Measurements from ENCODE around the gene INMT. TPM values are rescaled to one million over a fixed set of nuclear protein-coding genes. Genes with fewer than 3 reads are reported as not detected.
"Not testable (repeated sequence)": the region's sequence is repeated elsewhere in the genome, so short reads cannot be mapped to it uniquely, and the experiment has no call there.

INMT gene
- total and polyA plus RNA-seq, 2 donors (not counting 1 experiment from before 2014, with no cell fraction given), result 0.15 TPM; not detected in 1

- Histone ChIP-seq H3K9me3 (ENCODE audit: control extremely low read depth in 1 of 3, control insufficient read depth in 2 of 3, insufficient read depth in 1 of 3, low read length in 2 of 3) (peaks cover 0 to 24% (median 7%) of the 10 kb centered on the region in 3 donors), H3K4me1 (ENCODE audit: control insufficient read depth in 2 of 2, insufficient read depth in 2 of 2, low read length in 2 of 2) (no peaks in the 10 kb centered on the region), H3K36me3 (replicated peaks in 1 of 2; ENCODE audit: control extremely low read depth in 1 of 2, control insufficient read depth in 1 of 2, extremely low read depth in 1 of 2, insufficient read depth in 2 of 2, low read length in 1 of 2) (no peaks in the 10 kb centered on the region), H3K27me3 (replicated peaks in 1 of 4; ENCODE audit: control extremely low read depth in 1 of 4, control insufficient read depth in 3 of 4, insufficient read depth in 4 of 4, low read length in 3 of 4) (peaks cover 0 to 4% (median 0%) of the 10 kb centered on the region in 4 experiments), H3K4me2 (replicated peaks; ENCODE audit: low read depth, low read length, poor library complexity, severe bottlenecking) (no peak overlapping the region), H3K27ac (ENCODE audit: low read length in 2 of 2) (no peak overlapping the region), H2AFZ (ENCODE audit: insufficient read depth, low read depth, low read length, poor library complexity, severe bottlenecking) (no peak overlapping the region), H3K79me2 (ENCODE audit: control insufficient read depth, insufficient read depth, low read length) (no peaks in the 10 kb centered on the region), H3K9ac (ENCODE audit: low read length) (no peak overlapping the region), H4K20me1 (ENCODE audit: control insufficient read depth, insufficient read depth, low read length, poor library complexity, severe bottlenecking) (no peaks in the 10 kb centered on the region), H3K4me3 (ENCODE audit: control extremely low read depth in 1 of 5, extremely low read depth in 1 of 5, insufficient read depth in 1 of 5, low read depth in 2 of 5, low read length in 4 of 5) (no peak overlapping the region)
- Mint-ChIP-seq H3K9me3 (ENCODE audit: insufficient read depth) (peaks cover 18% of the 10 kb centered on the region), H3K4me3 (no peak overlapping the region), H3K27me3 (peaks cover 4% of the 10 kb centered on the region), H3K4me1 (no peaks in the 10 kb centered on the region), H3K27ac (no peak overlapping the region)
- TF ChIP-seq EZH2 (IDR thresholded peaks at IDR 0.05; ENCODE audit: borderline replicate concordance, insufficient read depth, low read depth, low read length, poor library complexity, severe bottlenecking) (no peak), CTCF (IDR thresholded peaks at IDR 0.05) (no peak)
- ATAC-seq (ENCODE audit: low read depth) (no peak), DNase-seq (no peak)
- intact Hi-C loops (cut with micrococcal nuclease), result no loop called here
- 94% methylated on average over 2 of the region's 2 CpGs for WGBS (ENCODE audit: insufficient coverage)
- ChIA-PET CTCF (no interaction called here), POLR2A (no interaction called here)
Measured at GRCh38 chr7:30717181-30717580, 34.8 kb upstream of the INMT start.

GRCh38 chr7:30719434-30719833 lies 32.5 kb upstream of the INMT start:
- H3K36me3 ChIP-seq (replicated peaks in 1 of 2; ENCODE audit: control extremely low read depth in 1 of 2, control insufficient read depth in 1 of 2, extremely low read depth in 1 of 2, insufficient read depth in 2 of 2, low read length in 1 of 2); H3K4me2 ChIP-seq (replicated peaks; ENCODE audit: low read depth, low read length, poor library complexity, severe bottlenecking); H4K20me1 ChIP-seq (ENCODE audit: control insufficient read depth, insufficient read depth, low read length, poor library complexity, severe bottlenecking); H3K4me1 Mint-ChIP-seq; H3K4me3 ChIP-seq (ENCODE audit: control extremely low read depth in 1 of 5, extremely low read depth in 1 of 5, insufficient read depth in 1 of 5, low read depth in 2 of 5, low read length in 4 of 5); CTCF ChIA-PET; H3K9ac ChIP-seq (ENCODE audit: low read length); H3K27ac ChIP-seq (ENCODE audit: low read length in 2 of 2); POLR2A ChIA-PET; H3K4me3 Mint-ChIP-seq; H3K4me1 ChIP-seq (ENCODE audit: control insufficient read depth in 2 of 2, insufficient read depth in 2 of 2, low read length in 2 of 2); H2AFZ ChIP-seq (ENCODE audit: insufficient read depth, low read depth, low read length, poor library complexity, severe bottlenecking); H3K79me2 ChIP-seq (ENCODE audit: control insufficient read depth, insufficient read depth, low read length); intact Hi-C loops (cut with micrococcal nuclease); DNase-seq; ATAC-seq (ENCODE audit: low read depth); H3K27ac Mint-ChIP-seq; H3K27me3 ChIP-seq (replicated peaks in 1 of 4; ENCODE audit: control extremely low read depth in 1 of 4, control insufficient read depth in 3 of 4, insufficient read depth in 4 of 4, low read length in 3 of 4): not testable (repeated sequence)
- Mint-ChIP-seq H3K27me3 (peaks cover 13% of the 10 kb centered on the region), H3K9me3 (ENCODE audit: insufficient read depth) (peaks cover 18% of the 10 kb centered on the region)
- 92% methylated on average over 2 of the region's 2 CpGs for WGBS (ENCODE audit: insufficient coverage)
- peaks cover 0 to 24% (median 7%) of the 10 kb centered on the region in 3 donors for H3K9me3 ChIP-seq (ENCODE audit: control extremely low read depth in 1 of 3, control insufficient read depth in 2 of 3, insufficient read depth in 1 of 3, low read length in 2 of 3)
